AG09309 (cell line): ENCODE measurements around the gene EFNA4.

Source experiments
- DNase-seq: peaks from one replicate; pipeline ENCODE4 v3.0.0-alpha.2; 2010; ENCODE audit warnings: low read depth
- H3K4me3 ChIP-seq: 2 replicates; pipeline ENCODE4 v1.5.1; 2011; ENCODE audit warnings: mild to moderate bottlenecking, low read depth, low read length, moderate library complexity; ENCODE audit not compliant: control insufficient read depth
- TF ChIP-seq, protein P1 (sequence below): IDR thresholded peaks from 2 replicates; pipeline ENCODE4 v1.5.1; 2011; ENCODE audit warnings: mild to moderate bottlenecking, low read depth, low read length, inconsistent platforms; ENCODE audit not compliant: insufficient read depth, control insufficient read depth; ENCODE audit errors: missing control alignments

Gene EFNA4

DNA sequence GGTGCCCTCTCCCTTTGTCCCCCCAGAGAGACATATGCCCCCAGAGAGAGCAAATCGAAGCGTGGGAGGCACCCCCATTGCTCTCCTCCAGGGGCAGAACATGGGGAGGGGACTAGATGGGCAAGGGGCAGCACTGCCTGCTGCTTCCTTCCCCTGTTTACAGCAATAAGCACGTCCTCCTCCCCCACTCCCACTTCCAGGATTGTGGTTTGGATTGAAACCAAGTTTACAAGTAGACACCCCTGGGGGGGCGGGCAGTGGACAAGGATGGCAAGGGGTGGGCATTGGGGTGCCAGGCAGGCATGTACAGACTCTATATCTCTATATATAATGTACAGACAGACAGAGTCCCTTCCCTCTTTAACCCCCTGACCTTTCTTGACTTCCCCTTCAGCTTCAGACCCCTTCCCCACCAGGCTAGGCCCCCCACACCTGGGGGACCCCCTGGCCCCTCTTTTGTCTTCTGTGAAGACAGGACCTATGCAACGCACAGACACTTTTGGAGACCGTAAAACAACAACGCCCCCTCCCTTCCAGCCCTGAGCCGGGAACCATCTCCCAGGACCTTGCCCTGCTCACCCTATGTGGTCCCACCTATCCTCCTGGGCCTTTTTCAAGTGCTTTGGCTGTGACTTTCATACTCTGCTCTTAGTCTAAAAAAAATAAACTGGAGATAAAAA is 23.5 kb downstream of the EFNA4 start:
- no peak for DNase-seq
- no peak overlapping the region for H3K4me3 ChIP-seq
- TF ChIP-seq, protein P1, sequence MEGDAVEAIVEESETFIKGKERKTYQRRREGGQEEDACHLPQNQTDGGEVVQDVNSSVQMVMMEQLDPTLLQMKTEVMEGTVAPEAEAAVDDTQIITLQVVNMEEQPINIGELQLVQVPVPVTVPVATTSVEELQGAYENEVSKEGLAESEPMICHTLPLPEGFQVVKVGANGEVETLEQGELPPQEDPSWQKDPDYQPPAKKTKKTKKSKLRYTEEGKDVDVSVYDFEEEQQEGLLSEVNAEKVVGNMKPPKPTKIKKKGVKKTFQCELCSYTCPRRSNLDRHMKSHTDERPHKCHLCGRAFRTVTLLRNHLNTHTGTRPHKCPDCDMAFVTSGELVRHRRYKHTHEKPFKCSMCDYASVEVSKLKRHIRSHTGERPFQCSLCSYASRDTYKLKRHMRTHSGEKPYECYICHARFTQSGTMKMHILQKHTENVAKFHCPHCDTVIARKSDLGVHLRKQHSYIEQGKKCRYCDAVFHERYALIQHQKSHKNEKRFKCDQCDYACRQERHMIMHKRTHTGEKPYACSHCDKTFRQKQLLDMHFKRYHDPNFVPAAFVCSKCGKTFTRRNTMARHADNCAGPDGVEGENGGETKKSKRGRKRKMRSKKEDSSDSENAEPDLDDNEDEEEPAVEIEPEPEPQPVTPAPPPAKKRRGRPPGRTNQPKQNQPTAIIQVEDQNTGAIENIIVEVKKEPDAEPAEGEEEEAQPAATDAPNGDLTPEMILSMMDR, result peak; percentile 23

DNA sequence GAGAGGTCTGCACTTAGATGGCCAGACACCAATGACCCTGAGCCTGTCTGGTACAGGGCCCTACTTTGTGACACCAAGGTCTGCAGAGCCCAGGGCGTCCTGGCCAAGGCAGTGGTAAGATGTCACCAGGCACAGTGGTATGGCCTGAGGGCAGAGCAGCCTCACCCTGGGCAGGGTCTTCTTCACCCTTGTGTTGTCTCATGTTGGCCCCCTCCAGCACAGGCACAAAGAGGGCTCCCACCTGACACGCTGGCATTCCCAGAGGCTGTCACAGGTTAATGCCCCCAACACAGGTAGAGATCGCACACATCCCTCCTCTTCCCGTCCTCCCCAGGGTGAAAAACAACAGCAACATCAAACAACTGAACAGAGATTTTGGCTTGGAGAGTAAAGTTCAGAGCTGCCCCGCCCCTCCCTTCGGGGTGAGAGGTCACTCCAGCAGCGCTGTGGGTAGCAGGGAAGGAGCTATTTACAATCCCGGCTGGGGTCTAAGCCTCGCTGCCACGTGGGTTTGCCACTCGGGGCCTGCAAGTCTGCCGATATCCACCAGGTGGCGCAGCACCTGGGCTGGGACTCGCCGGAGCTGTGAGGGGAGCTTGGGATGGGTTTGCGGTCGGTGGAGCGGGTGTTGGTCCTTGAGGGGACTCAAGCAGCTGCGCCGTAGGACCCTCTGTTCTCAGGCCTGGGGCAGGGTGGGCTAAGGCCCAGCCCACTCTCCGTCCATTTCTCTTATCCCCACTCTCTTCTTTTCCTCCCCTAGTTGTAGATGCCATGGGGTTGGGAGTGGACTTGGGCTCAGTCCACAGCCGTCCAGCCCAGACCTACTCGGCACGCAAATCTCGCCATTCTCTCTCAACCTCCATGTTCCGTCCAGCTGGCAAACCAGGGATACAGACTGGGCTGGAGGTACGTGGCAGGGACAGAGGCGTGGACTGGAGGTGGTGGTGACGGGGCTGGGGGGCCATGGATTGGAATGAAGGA is 27.8 kb downstream of the EFNA4 start:
- no peak for DNase-seq
- H3K4me3 ChIP-seq, result no peak overlapping the region
- TF ChIP-seq, protein P1, result peak; percentile 96

DNA sequence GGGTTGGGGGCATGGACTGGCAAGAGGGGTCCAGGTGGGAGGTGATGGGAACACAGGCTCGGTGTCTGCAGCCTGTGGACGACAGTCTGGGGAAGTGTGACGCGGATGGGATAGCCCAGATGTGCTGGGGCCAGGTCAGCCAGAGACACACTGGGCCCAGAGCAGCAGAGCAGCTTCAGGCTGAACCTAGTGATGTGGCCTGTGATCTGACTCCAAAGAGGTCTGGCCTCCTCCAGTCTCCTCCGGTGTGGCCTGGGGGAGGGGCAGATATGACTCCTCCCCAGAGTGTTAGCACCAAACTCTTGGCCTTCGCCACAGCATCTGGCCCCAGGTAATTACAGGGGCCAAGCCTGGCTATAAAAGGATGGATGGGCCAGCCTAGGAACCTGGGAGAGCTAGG is 28.6 kb downstream of the EFNA4 start:
- no peak overlapping the region for H3K4me3 ChIP-seq
- TF ChIP-seq, protein P1, result no peak
- no peak for DNase-seq

DNA sequence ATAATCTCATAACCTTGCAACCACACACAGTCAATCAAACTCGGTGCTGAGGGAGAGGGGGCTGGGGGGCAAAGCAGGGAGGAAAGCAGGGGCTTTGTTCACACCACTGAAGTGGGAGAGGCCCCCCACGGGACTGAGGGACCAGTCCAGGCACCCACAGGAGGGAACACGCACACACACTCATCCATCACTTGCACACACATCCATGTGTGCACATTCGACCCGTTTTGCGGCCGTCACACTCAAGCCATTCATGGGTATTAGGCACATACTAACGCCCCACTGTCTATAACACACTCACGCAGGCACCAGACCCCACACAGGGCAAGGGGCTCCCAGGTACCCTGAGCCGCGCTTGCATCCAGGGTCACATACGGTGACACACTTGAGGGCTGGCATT is 29.1 kb downstream of the EFNA4 start:
- DNase-seq, result no peak
- TF ChIP-seq, protein P1, result no peak
- H3K4me3 ChIP-seq, result no peak overlapping the region

DNA sequence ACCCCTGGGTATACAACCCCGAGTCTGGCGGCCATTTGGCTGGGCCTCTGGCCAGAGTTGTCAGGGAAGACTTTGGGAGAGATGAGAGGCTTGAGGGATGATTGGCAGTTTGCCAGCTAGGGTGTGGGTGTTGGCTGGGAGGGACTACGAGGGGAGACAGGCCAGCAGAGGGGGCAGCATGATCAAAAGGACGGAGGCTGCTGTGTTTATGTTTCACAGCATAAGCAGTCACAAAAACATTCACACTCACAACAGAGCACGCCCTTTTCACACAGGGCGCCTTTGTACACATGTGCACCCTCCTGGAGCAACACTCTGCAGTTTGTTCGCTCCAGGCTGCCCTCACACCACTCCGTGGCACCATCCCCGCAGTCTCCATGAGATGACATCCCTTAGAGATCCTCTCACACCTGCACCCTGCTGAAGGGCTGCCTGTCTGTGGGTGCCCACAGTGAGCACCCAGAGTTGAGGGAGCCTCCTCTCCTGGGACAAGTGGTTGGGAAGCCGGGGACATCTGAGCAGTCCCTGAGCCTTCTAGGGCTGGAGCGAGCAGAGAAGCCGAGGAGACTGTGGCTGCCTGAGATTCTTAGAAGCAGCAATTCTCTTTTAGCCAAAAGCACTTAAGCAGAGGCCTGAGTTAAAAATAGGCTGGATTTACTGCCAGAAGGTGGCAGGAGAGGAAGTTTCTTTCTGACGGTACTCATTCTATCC is 30.5 kb downstream of the EFNA4 start:
- no peak overlapping the region for H3K4me3 ChIP-seq
- TF ChIP-seq, protein P1, result peak; percentile 51
- peak; percentile 21 for DNase-seq

DNA sequence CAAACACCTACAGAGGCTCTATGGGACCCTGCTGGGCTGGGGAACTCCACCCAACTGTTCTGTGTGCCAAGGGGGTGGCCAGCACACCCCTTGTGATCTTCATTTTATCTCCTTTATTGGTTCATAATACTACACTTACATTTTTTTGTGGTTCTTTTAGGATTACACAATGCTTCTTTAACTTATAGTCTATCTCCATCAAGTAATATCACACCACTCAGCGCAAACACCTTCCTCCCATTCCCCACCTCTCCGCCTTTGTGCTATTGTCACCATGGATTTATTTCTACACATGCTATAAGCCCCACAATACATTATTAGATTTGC is 31.0 kb downstream of the EFNA4 start:
- TF ChIP-seq, protein P1, result no peak
- DNase-seq, result no peak
- H3K4me3 ChIP-seq, result no peak overlapping the region
